Activated CD4-positive, alpha-beta T cell treated with anti-CD3 and anti-CD28 coated beads, Interleukin-2, amount 50 U/mL, for 48 hours (primary cell): Measurements from ENCODE around the gene GNAI3.

Source experiments
- DNase-seq, 2 experiments: peaks; one replicate each; pipeline ENCODE4 v3.0.0-alpha.2; 2020

GNAI3 gene

DNA sequence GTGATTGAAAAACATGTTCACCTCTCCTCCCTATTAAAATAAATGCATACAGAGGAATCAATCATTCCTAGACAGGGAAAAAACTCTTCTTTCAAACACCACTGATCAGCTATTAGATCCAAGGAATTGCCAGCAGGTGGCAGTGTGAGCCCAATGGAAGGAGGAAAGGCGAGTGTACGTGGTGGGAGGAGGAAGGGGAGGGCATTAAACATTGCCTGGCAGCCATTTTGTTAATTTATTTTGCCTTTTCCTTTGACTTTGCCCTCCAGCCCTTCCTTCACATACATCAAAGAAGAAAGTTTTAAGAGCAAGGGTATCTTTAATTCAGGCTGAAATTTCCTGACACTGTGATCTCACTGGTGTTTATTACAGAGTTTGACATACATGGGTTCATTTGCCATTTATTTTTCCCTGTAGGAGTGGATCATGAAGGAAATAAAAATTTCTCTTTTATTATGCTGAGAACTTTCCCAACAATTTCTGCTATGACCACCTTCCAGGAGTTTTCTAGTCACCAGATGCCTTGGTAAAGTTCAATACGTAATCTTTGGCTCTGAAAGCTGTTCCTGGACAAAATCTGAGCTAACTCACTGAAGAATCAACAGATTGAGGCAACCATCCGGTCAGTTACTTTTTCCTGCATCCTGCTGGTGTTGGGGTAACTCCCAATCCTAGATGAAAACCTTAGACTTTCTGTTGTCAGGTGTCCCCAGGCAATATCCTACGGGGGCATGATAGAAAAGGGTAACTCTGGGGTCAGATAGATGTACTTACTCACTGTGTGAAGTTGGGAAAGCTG, 1.9 kb upstream of the GNAI3 start:
- DNase-seq = peak; percentile 93 to 94

GRCh38 chr1:109547463-109548320, 723 bp upstream of the GNAI3 start:
- DNase-seq = peak; percentile 31 to 37

DNA sequence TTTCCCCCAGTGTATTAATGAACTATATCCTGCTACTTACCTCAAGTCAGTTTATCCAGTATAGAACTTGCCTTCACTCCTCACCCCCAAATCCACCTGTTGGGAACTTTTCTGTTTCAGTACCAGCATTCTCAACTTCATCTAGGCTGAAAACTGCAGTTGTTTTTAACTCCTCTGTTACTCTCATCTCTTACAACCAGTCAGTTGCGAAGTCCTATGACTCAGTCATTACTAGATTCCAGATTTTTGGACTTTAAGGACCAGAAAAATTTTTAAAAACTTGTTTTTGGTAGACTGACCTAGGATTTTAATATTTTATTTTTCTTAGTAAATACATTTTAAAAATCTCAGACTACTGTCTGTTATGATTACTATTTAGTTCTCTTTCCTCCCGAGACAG, 8.1 kb downstream of the GNAI3 start:
- no peak for DNase-seq

GRCh38 chr1:109557520-109557919, 9.1 kb downstream of the GNAI3 start:
- no peak for DNase-seq

GRCh38 chr1:109559995-109560394, 11.6 kb downstream of the GNAI3 start:
- DNase-seq = no peak

- DNase-seq = no peak
Measured at GRCh38 chr1:109564194-109564878, 15.9 kb downstream of the GNAI3 start.

GRCh38 chr1:109565241-109565640, 16.8 kb downstream of the GNAI3 start:
- DNase-seq = no peak

GRCh38 chr1:109566982-109567381, 18.6 kb downstream of the GNAI3 start:
- no peak for DNase-seq

DNA sequence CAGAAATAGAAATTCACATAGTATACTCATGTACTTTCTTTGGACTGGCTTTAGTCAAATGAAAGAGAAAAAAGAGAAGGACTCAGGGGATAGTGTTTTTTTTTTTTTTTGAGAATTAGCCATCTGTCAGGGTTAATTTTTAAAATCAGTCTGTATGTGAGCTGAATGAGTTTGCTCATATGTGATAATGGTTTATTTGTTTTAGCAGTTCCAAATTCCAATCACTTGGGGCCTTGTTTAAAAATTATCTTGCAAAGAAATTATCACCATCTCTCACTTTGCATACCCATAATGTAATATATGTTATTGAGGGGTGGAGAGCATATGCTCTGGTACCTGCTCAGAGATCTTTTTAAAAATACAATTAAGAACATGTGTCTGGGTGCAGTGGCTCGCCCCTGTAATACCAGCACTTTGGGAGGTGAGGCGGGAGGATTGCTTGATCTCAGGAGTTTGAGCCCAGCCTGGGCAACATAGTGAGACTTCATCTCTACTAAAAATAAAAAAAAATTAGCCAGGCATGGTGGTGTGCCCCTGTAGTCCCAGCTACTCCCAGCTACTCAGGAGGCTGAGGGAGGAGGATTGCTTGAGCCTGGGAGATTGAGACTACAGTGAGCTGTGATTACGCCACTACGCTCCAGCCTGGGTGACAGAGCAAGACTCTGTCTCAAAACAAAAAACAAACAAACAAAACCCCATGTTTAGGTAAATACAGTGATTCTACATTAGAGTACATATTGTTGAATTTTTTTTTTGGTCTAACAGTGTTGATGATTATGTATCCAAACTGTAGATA, 19.7 kb downstream of the GNAI3 start:
- no peak for DNase-seq

DNA sequence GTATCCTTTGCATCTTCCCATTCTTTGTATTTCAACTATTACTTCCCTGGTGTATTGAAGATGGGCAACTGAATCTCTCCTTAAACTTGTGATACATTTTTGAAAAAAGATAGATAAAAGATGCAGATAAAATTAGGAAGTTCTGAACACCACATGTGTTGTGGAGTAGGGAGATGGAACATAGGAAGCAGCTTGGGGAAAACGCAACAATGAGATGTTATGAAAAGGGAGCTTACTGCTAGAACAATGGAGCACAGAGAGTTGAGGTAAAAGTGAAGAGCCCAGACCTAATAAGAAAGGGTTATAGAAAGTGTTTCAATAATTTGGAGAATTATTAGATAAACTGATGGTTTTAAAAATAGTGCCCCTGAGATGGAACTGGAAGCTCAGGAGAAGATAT, 20.9 kb downstream of the GNAI3 start:
- no peak for DNase-seq

- DNase-seq = no peak
Measured at GRCh38 chr1:109570414-109570813, 22.0 kb downstream of the GNAI3 start.

- no peak for DNase-seq
Measured at GRCh38 chr1:109573785-109574184, 25.4 kb downstream of the GNAI3 start.

GRCh38 chr1:109578947-109579443, 30.6 kb downstream of the GNAI3 start:
- DNase-seq = no peak

GRCh38 chr1:109579491-109579890, 31.1 kb downstream of the GNAI3 start:
- no peak for DNase-seq

DNA sequence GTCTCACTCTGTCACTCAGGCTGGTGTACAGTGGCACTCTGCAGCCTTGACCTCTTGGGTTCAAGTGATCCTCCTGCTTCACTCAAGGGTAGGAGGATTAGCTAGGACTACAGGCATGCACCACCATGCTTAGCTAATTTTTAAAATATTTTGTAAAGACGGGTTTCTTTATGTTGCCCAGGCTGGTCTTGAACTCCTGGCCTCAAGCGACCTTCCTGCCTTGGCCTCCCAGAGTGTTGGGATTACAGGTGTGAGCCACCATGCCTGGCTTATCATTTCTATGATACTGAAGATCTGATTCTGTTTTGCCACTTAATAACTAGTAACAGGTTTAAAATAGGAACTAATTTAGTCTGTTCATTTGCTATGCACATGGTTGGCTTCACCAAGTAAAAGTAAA, 33.6 kb downstream of the GNAI3 start:
- DNase-seq = no peak

DNA sequence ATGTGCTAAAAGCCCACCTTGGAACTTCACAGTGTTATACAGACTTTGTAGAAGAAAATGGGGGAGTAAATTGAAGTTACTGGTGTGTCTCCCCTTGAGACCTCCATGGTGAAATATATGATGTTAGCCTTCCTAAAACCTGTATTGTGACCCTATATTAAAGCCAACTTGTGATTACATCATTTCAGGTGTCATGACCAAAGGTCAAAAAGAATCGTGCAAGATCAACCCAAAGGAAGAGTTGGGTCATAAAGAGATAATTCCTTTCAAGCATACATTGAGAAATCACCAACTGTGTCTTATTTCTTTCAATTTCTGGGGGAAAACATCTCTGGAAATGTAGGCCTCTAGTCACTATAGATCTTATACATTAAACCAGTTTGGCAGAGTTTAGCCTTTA, 36.4 kb downstream of the GNAI3 start:
- DNase-seq = no peak

GRCh38 chr1:109586055-109586454, 37.6 kb downstream of the GNAI3 start:
- no peak for DNase-seq

- DNase-seq = no peak
Measured at GRCh38 chr1:109589177-109589576, 40.8 kb downstream of the GNAI3 start.

GRCh38 chr1:109589679-109590078, 41.3 kb downstream of the GNAI3 start:
- no peak for DNase-seq

DNA sequence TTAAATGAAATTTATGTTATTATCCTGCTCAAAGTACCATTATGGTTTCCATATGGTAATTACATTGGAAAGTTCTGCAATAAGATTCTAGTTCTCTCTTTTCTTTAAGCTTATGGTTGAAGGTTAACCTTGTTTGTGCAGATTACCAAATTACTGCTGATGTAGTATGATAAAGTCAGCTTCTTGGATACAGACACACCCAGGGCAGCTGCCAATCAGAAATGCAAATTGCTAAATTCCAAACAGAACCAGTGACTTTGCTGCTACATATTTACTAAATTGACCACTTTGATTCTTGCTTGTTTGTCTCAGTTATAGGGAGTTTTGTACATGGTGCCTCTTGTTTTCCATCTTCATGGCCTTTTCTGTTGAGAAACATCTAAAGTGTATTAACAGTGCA, 44.5 kb downstream of the GNAI3 start:
- no peak for DNase-seq

- DNase-seq = no peak
Measured at GRCh38 chr1:109595531-109595930, 47.1 kb downstream of the GNAI3 start.

DNA sequence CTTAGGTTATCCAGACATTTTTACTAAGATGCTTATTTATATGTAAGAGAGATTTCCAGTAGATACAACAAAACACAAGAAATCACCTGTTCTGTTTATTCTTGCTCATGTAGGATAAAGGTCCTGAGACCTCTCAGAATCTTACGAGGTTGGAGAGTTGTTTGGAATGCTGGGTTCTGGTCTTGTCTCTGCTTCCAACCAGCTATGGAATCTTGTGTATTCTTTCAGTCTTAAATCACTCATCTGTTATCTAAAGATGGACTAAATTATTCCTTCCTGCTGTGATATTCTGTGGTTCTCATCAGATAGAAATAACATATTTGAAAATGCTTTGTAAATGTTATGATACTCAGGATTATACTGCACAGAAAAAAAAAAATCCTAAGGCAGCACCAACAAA, 49.7 kb downstream of the GNAI3 start:
- DNase-seq = no peak

DNA sequence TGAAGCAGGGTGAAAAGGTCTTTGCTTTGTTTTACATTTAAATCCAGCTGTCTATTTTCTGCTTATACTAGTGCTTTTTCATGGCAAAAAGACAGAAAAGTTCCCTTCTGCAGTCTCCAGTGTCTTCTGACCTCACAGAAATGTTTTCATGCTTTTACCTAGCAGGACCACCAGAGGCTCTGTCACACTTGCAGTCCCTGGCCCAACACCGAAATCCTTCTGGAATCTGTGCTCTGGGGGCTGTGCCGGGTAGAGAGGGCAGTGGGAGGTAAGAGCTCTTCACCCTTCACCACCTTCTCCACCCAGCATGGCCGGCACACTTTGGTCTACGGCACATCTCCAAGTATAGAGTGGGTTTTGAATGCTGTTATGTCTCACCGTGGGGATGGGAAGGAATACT, 50.2 kb downstream of the GNAI3 start:
- DNase-seq = no peak
